Thyroid gland (tissue), 4 donors: ENCODE results near the gene ITGAE.
A peak's percentile ranks its signal among the peaks of the same experiment; 100 is the strongest.

Source experiments
- CTCF ChIP-seq, 6 experiments: fragments of 200-600 bp in 3 of 6; fragments of 450-650 bp in 3 of 6; sonication (generic) in 3 of 6; IDR thresholded peaks; one replicate each; pipeline ENCODE4 v1.5.1; 2016 to 2019; ENCODE audit warnings: antibody characterized with exemption in 6 of 6, mild to moderate bottlenecking in 2 of 6, inconsistent platforms in 1 of 6, moderate library complexity in 1 of 6
- POLR2A ChIP-seq, 2 donors: fragments of 450-650 bp; IDR thresholded peaks; one replicate each; pipeline ENCODE4 v1.6.1; 2017; ENCODE audit warnings: antibody characterized with exemption in 2 of 2, mild to moderate bottlenecking in 2 of 2, moderate library complexity in 1 of 2

- TF ChIP-seq CTCF (IDR thresholded peaks at IDR 0.05), result peak in 4 of 6 experiments; percentile 10 to 40 (median 19)
- no peak for TF ChIP-seq POLR2A (IDR thresholded peaks at IDR 0.05)
Measured at GRCh38 chr17:3827124-3827773, 26.3 kb upstream of the ITGAE start.
